ENCODE measurements around the gene FAM20B.
A peak's percentile ranks its signal among the peaks of the same experiment; 100 is the strongest.

FAM20B gene

GRCh38 chr1:179012038-179012437 is 13.7 kb upstream of the FAM20B start:
- DNase-seq (ENCODE audit: low read depth), result no peak
- TF ChIP-seq, protein P1, sequence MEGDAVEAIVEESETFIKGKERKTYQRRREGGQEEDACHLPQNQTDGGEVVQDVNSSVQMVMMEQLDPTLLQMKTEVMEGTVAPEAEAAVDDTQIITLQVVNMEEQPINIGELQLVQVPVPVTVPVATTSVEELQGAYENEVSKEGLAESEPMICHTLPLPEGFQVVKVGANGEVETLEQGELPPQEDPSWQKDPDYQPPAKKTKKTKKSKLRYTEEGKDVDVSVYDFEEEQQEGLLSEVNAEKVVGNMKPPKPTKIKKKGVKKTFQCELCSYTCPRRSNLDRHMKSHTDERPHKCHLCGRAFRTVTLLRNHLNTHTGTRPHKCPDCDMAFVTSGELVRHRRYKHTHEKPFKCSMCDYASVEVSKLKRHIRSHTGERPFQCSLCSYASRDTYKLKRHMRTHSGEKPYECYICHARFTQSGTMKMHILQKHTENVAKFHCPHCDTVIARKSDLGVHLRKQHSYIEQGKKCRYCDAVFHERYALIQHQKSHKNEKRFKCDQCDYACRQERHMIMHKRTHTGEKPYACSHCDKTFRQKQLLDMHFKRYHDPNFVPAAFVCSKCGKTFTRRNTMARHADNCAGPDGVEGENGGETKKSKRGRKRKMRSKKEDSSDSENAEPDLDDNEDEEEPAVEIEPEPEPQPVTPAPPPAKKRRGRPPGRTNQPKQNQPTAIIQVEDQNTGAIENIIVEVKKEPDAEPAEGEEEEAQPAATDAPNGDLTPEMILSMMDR (conservative IDR thresholded peaks at IDR 0.05; ENCODE audit: low read depth, low read length), result no peak
- H3K4me3 ChIP-seq (ENCODE audit: low read depth, low read length), result no peak overlapping the region

- no peak for DNase-seq (ENCODE audit: low read depth)
- TF ChIP-seq, protein P1 (conservative IDR thresholded peaks at IDR 0.05; ENCODE audit: low read depth, low read length), result no peak
- no peak overlapping the region for H3K4me3 ChIP-seq (ENCODE audit: low read depth, low read length)
Observed at GRCh38 chr1:179014123-179014522, 11.6 kb upstream of the FAM20B start.

DNA sequence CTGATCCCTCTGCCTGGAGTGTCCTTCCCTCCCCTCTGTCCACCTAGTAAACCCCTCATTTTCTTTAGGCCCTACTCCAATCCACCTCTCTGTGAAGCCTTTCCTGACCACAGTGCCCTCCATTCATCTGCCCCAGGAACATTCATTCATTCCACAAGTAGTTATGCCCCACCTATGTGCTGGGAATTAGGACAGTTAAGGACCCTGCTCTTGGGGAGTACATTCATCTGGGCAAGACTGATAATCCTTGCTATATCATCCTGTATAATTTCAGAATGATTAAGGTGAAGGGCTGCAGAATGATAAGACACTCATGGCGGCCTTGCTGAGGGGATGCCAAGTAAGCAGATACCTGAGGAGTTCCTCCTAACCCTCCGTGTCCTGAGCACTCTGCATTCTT is 10.3 kb upstream of the FAM20B start:
- TF ChIP-seq, protein P1 (conservative IDR thresholded peaks at IDR 0.05; ENCODE audit: low read depth, low read length), result no peak
- H3K4me3 ChIP-seq (ENCODE audit: low read depth, low read length), result no peak overlapping the region
- no peak for DNase-seq (ENCODE audit: low read depth)

GRCh38 chr1:179016706-179017382 is 8.8 kb upstream of the FAM20B start:
- H3K4me3 ChIP-seq (ENCODE audit: low read depth, low read length), result no peak overlapping the region
- TF ChIP-seq, protein P1 (conservative IDR thresholded peaks at IDR 0.05; ENCODE audit: low read depth, low read length), result no peak
- peak; percentile 90 for DNase-seq (ENCODE audit: low read depth)

DNA sequence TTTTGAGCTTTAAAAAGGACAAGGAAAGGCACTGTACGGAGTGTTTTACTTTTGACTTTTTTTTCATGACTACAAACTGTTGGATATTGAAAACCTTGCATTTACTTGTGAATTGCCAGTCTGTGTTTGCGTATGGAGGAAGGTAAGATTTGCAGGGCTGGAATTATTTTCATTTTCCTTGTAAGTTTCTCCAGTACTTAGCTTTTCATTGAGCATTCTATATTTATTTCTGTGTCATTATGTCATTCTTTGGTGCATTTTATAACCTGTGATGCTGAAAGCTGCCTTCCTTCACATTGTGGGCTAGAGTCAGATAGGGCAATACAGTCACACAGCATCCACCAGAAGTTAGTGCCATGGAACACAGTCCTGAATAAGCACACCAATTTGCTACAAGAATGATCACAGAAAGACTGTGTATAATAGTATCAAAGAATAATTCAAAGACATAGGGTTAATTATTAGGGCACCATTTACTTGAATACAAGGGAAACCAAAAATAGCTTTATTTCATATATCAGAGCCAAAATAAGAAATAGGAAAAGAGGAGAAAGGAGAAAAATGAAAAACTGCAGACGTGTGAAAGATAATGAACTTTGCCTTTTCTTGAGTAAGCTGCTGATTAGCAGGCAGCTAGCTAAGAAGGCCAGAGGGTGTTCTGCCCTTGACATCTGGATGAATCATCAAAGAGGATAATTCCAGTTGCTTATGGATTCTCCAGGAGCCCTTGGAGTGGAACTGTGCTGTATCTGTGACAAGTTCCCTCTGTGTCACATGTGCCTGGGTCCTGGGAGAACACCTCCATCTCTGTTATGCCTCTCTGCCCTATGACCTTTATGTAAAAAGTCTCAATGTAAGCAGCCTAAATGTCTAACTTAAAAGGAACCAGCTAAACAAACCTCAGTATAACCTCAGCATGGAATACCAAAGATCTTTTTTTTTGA is 8.0 kb upstream of the FAM20B start:
- no peak for DNase-seq (ENCODE audit: low read depth)
- TF ChIP-seq, protein P1 (conservative IDR thresholded peaks at IDR 0.05; ENCODE audit: low read depth, low read length), result no peak
- H3K4me3 ChIP-seq (ENCODE audit: low read depth, low read length), result no peak overlapping the region

DNA sequence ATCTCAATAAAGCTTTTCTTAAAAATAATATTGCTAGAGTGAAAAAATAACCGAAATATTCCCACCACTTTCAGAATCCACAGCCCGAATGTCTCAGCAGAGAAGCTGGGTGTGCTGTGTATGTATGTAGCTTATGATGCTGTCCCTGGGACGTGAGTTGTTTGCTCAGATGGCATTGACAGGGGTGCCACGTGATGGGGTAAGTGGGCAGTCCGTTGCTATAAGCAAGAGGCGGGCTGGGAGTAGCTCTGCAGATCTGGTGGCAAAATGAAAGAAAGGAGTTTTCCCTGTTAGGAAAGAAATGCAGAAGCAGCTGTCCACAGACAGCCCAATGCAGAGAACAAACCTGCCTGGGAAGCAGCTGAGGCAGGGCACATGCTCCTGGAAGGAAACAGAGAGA is 3.8 kb upstream of the FAM20B start:
- H3K4me3 ChIP-seq (ENCODE audit: low read depth, low read length), result peak overlapping the region; percentile 38
- TF ChIP-seq, protein P1 (conservative IDR thresholded peaks at IDR 0.05; ENCODE audit: low read depth, low read length), result no peak
- DNase-seq (ENCODE audit: low read depth), result peak; percentile 73

All from choroid plexus epithelial cell (primary cell).